SU-DHL-6 (cell line): ENCODE measurements around the gene POGLUT2.

Source experiments
- H2AFZ ChIP-seq: fragments of 200-600 bp; sonication (generic); 2 replicates; pipeline ENCODE4 v1.6.1; 2014; ENCODE audit warnings: low read depth, mild to moderate bottlenecking, moderate library complexity, mixed read lengths, antibody characterized with exemption, low read length; ENCODE audit not compliant: severe bottlenecking
- H3F3A ChIP-seq: fragments of 200-600 bp; shearing (Covaris generic); 2 replicates; pipeline ENCODE4 v1.6.0; 2016; ENCODE audit warnings: antibody characterized with exemption, mild to moderate bottlenecking; ENCODE audit not compliant: insufficient read depth
- H3K27ac ChIP-seq: fragments of 200-600 bp; sonication (generic); 2 replicates; pipeline ENCODE4 v1.5.1; 2016; ENCODE audit warnings: low read depth, mild to moderate bottlenecking, low read length, moderate library complexity, mixed read lengths
- H3K27me3 ChIP-seq: fragments of 200-600 bp; sonication (generic), shearing (Covaris generic); 2 replicates; pipeline ENCODE4 v1.6.0; 2014; ENCODE audit warnings: mild to moderate bottlenecking, low read length
- H3K36me3 ChIP-seq: fragments of 200-600 bp; sonication (generic); 2 replicates; pipeline ENCODE4 v1.6.1; 2014; ENCODE audit warnings: mild to moderate bottlenecking, low read length, mixed read lengths
- H3K4me2 ChIP-seq: fragments of 300-600, 200-600 bp; shearing (Covaris generic), sonication (generic); 2 replicates; pipeline ENCODE4 v1.6.0; 2014; ENCODE audit warnings: low read length, low read depth, mild to moderate bottlenecking; ENCODE audit not compliant: poor library complexity, severe bottlenecking
- H3K4me3 ChIP-seq: fragments of 200-600 bp; sonication (generic); 2 replicates; pipeline ENCODE4 v1.5.1; 2014; ENCODE audit warnings: antibody characterized with exemption, low read length, mild to moderate bottlenecking, mixed read lengths; ENCODE audit not compliant: insufficient read depth, poor library complexity, severe bottlenecking
- H3K79me2 ChIP-seq: fragments of 200-600 bp; sonication (generic); 2 replicates; pipeline ENCODE4 v1.6.1; 2014; ENCODE audit warnings: mild to moderate bottlenecking, low read length, moderate library complexity; ENCODE audit not compliant: insufficient read depth
- H3K9ac ChIP-seq: fragments of 200-600 bp; sonication (generic); 2 replicates; pipeline ENCODE4 v1.7.0; 2014; ENCODE audit warnings: mild to moderate bottlenecking, low read length
- H3K9me2 ChIP-seq: fragments of 200-600 bp; sonication (generic); replicated peaks from 2 replicates; pipeline ENCODE4 v1.6.1; 2014; ENCODE audit warnings: low read length; ENCODE audit not compliant: insufficient read depth
- H3K9me3 ChIP-seq: fragments of 200-600 bp; sonication (generic); 2 replicates; pipeline ENCODE4 v1.6.1; 2014; ENCODE audit warnings: low read length, mixed read lengths; ENCODE audit not compliant: insufficient read depth
- H4K20me1 ChIP-seq: fragments of 200-600 bp; sonication (generic); 2 replicates; pipeline ENCODE4 v1.6.1; 2014; ENCODE audit warnings: low read depth, mild to moderate bottlenecking, antibody characterized with exemption, low read length, moderate library complexity, mixed read lengths
- EZH2phosphoT487 ChIP-seq: fragments of 200-600 bp; sonication (generic), shearing (Covaris generic); conservative IDR thresholded peaks from 2 replicates; pipeline ENCODE4 v1.6.1; 2018; ENCODE audit warnings: mild to moderate bottlenecking, antibody characterized with exemption, low read length, moderate library complexity, mixed read lengths
- TF ChIP-seq, protein P1 (sequence below): fragments of 200-600 bp; sonication (generic); IDR thresholded peaks from one replicate; pipeline ENCODE4 v1.5.1; 2017; ENCODE audit warnings: antibody characterized with exemption, mild to moderate bottlenecking, low read length, moderate library complexity; ENCODE audit not compliant: insufficient read depth, poor library complexity, severe bottlenecking

POGLUT2 gene

DNA sequence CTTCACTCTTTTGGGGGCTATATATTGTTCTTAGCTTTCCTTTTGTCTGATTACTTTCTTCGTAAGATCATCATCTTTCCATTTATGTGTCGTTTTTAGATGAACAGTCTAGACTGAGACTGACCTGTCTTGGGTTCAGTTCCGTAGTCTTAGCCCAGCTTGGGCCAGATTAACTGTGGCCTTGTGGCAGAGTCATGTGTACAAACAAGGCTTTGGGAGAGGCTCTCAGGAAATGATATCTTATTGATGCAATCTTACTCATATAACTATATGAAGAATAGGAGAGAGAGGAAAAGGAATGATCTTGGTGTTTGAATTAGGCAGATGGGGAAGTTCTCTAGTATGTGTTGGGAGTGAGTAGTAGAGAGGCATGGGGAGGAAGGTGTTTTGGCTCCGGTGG lies 40.2 kb upstream of the POGLUT2 start:
- no peaks in the 10 kb centered on the region for H3K36me3 ChIP-seq
- H3K27me3 ChIP-seq = no peaks in the 10 kb centered on the region
- H3K4me3 ChIP-seq = no peak overlapping the region
- no peaks in the 10 kb centered on the region for H3K9me3 ChIP-seq
- H3K4me2 ChIP-seq = no peak overlapping the region
- H3K9ac ChIP-seq = no peak overlapping the region
- no peak for TF ChIP-seq EZH2phosphoT487
- H3K27ac ChIP-seq = no peak overlapping the region
- no peaks in the 10 kb centered on the region for H4K20me1 ChIP-seq
- H3K9me2 ChIP-seq = no peaks in the 10 kb centered on the region
- no peaks in the 10 kb centered on the region for H3F3A ChIP-seq
- no peaks in the 10 kb centered on the region for H3K79me2 ChIP-seq
- no peak overlapping the region for H2AFZ ChIP-seq

DNA sequence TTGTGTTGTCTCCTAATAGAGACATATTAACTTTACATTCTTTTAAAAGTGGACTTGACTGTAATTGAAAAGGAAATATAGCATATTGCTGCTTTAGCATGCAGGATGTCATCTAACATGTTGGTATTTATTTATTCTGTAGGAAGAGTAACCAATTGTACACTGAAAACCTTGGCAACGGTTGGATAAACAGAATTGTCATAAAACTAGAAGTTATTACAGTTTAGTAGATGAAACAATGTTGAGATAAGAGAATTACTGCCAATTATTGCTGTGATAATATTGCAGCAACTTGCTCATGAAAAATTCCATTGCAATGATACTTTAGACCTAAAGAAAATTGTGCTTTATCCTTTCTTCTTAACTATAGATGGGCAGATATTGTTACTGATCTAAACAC lies 39.5 kb upstream of the POGLUT2 start:
- H3K36me3 ChIP-seq = no peaks in the 10 kb centered on the region
- no peaks in the 10 kb centered on the region for H3F3A ChIP-seq
- no peaks in the 10 kb centered on the region for H3K9me3 ChIP-seq
- H3K4me3 ChIP-seq = no peak overlapping the region
- no peaks in the 10 kb centered on the region for H4K20me1 ChIP-seq
- H3K4me2 ChIP-seq = no peak overlapping the region
- no peaks in the 10 kb centered on the region for H3K79me2 ChIP-seq
- TF ChIP-seq EZH2phosphoT487 = no peak
- TF ChIP-seq, protein P1, sequence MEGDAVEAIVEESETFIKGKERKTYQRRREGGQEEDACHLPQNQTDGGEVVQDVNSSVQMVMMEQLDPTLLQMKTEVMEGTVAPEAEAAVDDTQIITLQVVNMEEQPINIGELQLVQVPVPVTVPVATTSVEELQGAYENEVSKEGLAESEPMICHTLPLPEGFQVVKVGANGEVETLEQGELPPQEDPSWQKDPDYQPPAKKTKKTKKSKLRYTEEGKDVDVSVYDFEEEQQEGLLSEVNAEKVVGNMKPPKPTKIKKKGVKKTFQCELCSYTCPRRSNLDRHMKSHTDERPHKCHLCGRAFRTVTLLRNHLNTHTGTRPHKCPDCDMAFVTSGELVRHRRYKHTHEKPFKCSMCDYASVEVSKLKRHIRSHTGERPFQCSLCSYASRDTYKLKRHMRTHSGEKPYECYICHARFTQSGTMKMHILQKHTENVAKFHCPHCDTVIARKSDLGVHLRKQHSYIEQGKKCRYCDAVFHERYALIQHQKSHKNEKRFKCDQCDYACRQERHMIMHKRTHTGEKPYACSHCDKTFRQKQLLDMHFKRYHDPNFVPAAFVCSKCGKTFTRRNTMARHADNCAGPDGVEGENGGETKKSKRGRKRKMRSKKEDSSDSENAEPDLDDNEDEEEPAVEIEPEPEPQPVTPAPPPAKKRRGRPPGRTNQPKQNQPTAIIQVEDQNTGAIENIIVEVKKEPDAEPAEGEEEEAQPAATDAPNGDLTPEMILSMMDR = no peak
- no peak overlapping the region for H3K27ac ChIP-seq
- H2AFZ ChIP-seq = no peak overlapping the region
- H3K9me2 ChIP-seq = no peaks in the 10 kb centered on the region
- no peak overlapping the region for H3K9ac ChIP-seq
- H3K27me3 ChIP-seq = no peaks in the 10 kb centered on the region

DNA sequence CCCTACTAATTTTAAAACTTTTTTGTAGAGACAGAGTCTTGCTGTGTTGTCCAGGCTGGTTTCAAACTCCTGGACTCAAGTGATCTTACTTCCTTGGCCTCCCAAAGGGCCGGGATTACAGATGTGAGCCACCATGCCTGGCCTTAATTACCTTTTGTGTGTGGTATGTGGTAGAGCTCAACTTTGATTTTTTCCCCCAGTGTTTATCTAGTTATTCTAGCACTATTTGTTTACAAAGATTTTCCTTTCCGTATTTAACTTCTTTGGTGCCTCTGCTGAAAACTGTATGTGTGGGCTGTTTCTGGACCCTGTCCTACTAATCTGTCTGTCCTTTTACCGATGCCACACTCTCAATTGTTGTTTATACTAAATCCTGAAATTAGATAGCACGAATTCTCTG lies 37.7 kb upstream of the POGLUT2 start:
- no peaks in the 10 kb centered on the region for H3K9me2 ChIP-seq
- H3K79me2 ChIP-seq = no peaks in the 10 kb centered on the region
- no peak overlapping the region for H3K27ac ChIP-seq
- no peak overlapping the region for H3K4me3 ChIP-seq
- no peaks in the 10 kb centered on the region for H4K20me1 ChIP-seq
- no peaks in the 10 kb centered on the region for H3K9me3 ChIP-seq
- H3K36me3 ChIP-seq = no peaks in the 10 kb centered on the region
- H3K9ac ChIP-seq = no peak overlapping the region
- no peak for TF ChIP-seq EZH2phosphoT487
- TF ChIP-seq, protein P1 = no peak
- no peak overlapping the region for H2AFZ ChIP-seq
- H3K27me3 ChIP-seq = no peaks in the 10 kb centered on the region
- no peak overlapping the region for H3K4me2 ChIP-seq
- no peaks in the 10 kb centered on the region for H3F3A ChIP-seq

DNA sequence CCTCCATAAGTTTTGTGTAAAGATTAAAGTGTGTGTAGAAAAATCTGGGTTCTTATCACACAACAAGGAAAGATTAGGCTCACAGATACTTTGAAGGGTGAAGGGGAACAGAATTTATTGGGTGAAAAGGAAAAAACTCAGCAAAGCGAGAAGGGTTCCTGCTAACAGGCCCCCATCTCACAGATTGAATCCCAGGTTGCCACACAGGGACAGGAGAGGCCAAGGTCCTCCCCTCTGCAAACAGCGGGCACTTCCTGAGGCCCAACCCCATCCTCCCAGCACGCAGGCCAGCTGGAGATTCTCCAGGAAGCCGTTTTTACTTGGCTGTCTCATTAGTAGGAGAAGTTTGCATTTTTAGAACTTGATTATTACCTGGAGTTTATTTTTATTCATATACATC lies 31.9 kb upstream of the POGLUT2 start:
- H3K9ac ChIP-seq = no peak overlapping the region
- H3K27ac ChIP-seq = no peak overlapping the region
- no peak overlapping the region for H2AFZ ChIP-seq
- TF ChIP-seq, protein P1 = no peak
- no peak for TF ChIP-seq EZH2phosphoT487
- no peaks in the 10 kb centered on the region for H3F3A ChIP-seq
- H3K79me2 ChIP-seq = no peaks in the 10 kb centered on the region
- no peaks in the 10 kb centered on the region for H3K27me3 ChIP-seq
- no peaks in the 10 kb centered on the region for H4K20me1 ChIP-seq
- no peaks in the 10 kb centered on the region for H3K36me3 ChIP-seq
- H3K4me3 ChIP-seq = no peak overlapping the region
- H3K9me3 ChIP-seq = no peaks in the 10 kb centered on the region
- no peak overlapping the region for H3K4me2 ChIP-seq
- H3K9me2 ChIP-seq = no peaks in the 10 kb centered on the region
